ENCODE data around the gene PYGM. TPM values are rescaled to one million over a fixed set of nuclear protein-coding genes. Genes with fewer than 3 reads are reported as not detected.

Gene PYGM
- total RNA-seq, 1 experiment from 2014 or later: 1.4 TPM

GRCh38 chr11:64739871-64740270 lies 19.9 kb downstream of the PYGM start:
- no peak for TF ChIP-seq CTCF (IDR thresholded peaks at IDR 0.05; ENCODE audit: insufficient read depth in 1 of 2, low read depth in 1 of 2, low read length in 1 of 2, severe bottlenecking in 1 of 2, unreplicated experiment in 1 of 2)
- H3K9me3 Mint-ChIP-seq (ENCODE audit: unreplicated experiment): no peaks in the 10 kb centered on the region
- intact Hi-C loops (cut with micrococcal nuclease; ENCODE audit: unreplicated experiment): no loop called here
- no peak overlapping the region for H3K4me3 ChIP-seq (ENCODE audit: low read depth, low read length)
- H3K36me3 ChIP-seq (ENCODE audit: control insufficient read depth, insufficient read depth, low read length): no peaks in the 10 kb centered on the region
- no peaks in the 10 kb centered on the region for H3K27me3 ChIP-seq (replicated peaks; ENCODE audit: control insufficient read depth, insufficient read depth, low read length)
- H3K27ac Mint-ChIP-seq (ENCODE audit: unreplicated experiment): no peak overlapping the region
- H3K4me1 Mint-ChIP-seq (ENCODE audit: low read depth, unreplicated experiment): peaks cover 9% of the 10 kb centered on the region
- POLR2A ChIA-PET: no interaction called here
- H3K9me3 ChIP-seq: no peaks in the 10 kb centered on the region
- BruUV-seq (replicated peaks): no TSS peak
- CTCF ChIA-PET: interaction anchor here (1.0 to 1.7 kb wide), 3 partner anchors 51 to 81 kb away, joined by 4 to 10 read pairs (median 4); no protein-coding TSS in a partner anchor
- no peak for DNase-seq
- no peak overlapping the region for H3K4me3 Mint-ChIP-seq (ENCODE audit: unreplicated experiment)
- H3K36me3 Mint-ChIP-seq (ENCODE audit: insufficient read depth, unreplicated experiment): peaks cover 12% of the 10 kb centered on the region
- peaks cover 6% of the 10 kb centered on the region for H3K27me3 Mint-ChIP-seq (ENCODE audit: insufficient read depth, unreplicated experiment)
- peaks cover 30% of the 10 kb centered on the region for H3K4me1 ChIP-seq

- CTCF ChIA-PET: interaction anchor here (1.2 kb wide), 1 partner anchor 48 kb away, joined by 6 read pairs; no protein-coding TSS in a partner anchor
These were observed 23.1 kb downstream of the PYGM start for GRCh38 chr11:64736654-64737053.

GRCh38 chr11:64735725-64736259 lies 24.0 kb downstream of the PYGM start:
- Histone ChIP-seq H3K4me3 (ENCODE audit: low read depth, low read length) (no peak overlapping the region), H3K9me3 (no peaks in the 10 kb centered on the region), H3K27me3 (replicated peaks; ENCODE audit: control insufficient read depth, insufficient read depth, low read length) (no peaks in the 10 kb centered on the region), H3K36me3 (ENCODE audit: control insufficient read depth, insufficient read depth, low read length) (no peaks in the 10 kb centered on the region), H3K4me1 (no peaks in the 10 kb centered on the region)
- Mint-ChIP-seq H3K9me3 (ENCODE audit: unreplicated experiment) (no peaks in the 10 kb centered on the region), H3K4me1 (ENCODE audit: low read depth, unreplicated experiment) (no peaks in the 10 kb centered on the region), H3K4me3 (ENCODE audit: unreplicated experiment) (no peak overlapping the region), H3K27me3 (ENCODE audit: insufficient read depth, unreplicated experiment) (no peaks in the 10 kb centered on the region), H3K27ac (ENCODE audit: unreplicated experiment) (no peak overlapping the region), H3K36me3 (ENCODE audit: insufficient read depth, unreplicated experiment) (peaks cover 7% of the 10 kb centered on the region)
- ChIA-PET POLR2A (no interaction called here), CTCF (interaction anchor here (0.6 to 1.2 kb wide), 2 partner anchors 47 to 540 kb away, joined by 5 to 6 read pairs; no protein-coding TSS in a partner anchor)
- intact Hi-C loops (cut with micrococcal nuclease; ENCODE audit: unreplicated experiment): no loop called here
- DNase-seq: no peak
- TF ChIP-seq CTCF (IDR thresholded peaks at IDR 0.05; ENCODE audit: insufficient read depth in 1 of 2, low read depth in 1 of 2, low read length in 1 of 2, severe bottlenecking in 1 of 2, unreplicated experiment in 1 of 2): no peak
- no TSS peak for BruUV-seq (replicated peaks)

More at GRCh38 chr11:64736654-64737053, 23.1 kb downstream of the PYGM start:
- peaks cover 6% of the 10 kb centered on the region for H3K4me1 ChIP-seq
- Mint-ChIP-seq H3K9me3 (ENCODE audit: unreplicated experiment) (no peaks in the 10 kb centered on the region), H3K36me3 (ENCODE audit: insufficient read depth, unreplicated experiment) (peaks cover 10% of the 10 kb centered on the region), H3K27me3 (ENCODE audit: insufficient read depth, unreplicated experiment) (no peaks in the 10 kb centered on the region), H3K4me1 (ENCODE audit: low read depth, unreplicated experiment) (no peaks in the 10 kb centered on the region), H3K4me3 (ENCODE audit: unreplicated experiment) (no peak overlapping the region), H3K27ac (ENCODE audit: unreplicated experiment) (no peak overlapping the region)
- DNase-seq: no peak
- no peaks in the 10 kb centered on the region for H3K27me3 ChIP-seq (replicated peaks; ENCODE audit: control insufficient read depth, insufficient read depth, low read length)
- BruUV-seq (replicated peaks): no TSS peak
- POLR2A ChIA-PET: no interaction called here
- intact Hi-C loops (cut with micrococcal nuclease; ENCODE audit: unreplicated experiment): no loop called here
- no peaks in the 10 kb centered on the region for H3K36me3 ChIP-seq (ENCODE audit: control insufficient read depth, insufficient read depth, low read length)
- H3K9me3 ChIP-seq: no peaks in the 10 kb centered on the region
- H3K4me3 ChIP-seq (ENCODE audit: low read depth, low read length): no peak overlapping the region
- no peak for TF ChIP-seq CTCF (IDR thresholded peaks at IDR 0.05; ENCODE audit: insufficient read depth in 1 of 2, low read depth in 1 of 2, low read length in 1 of 2, severe bottlenecking in 1 of 2, unreplicated experiment in 1 of 2)

All from Caco-2 (cell line).